ENCODE results near the gene PICK1. TPM values are rescaled to one million over a fixed set of nuclear protein-coding genes. Genes with fewer than 3 reads are reported as not detected.

The PICK1 gene
- total RNA-seq, 1 experiment from 2014 or later: 26.6 TPM

- Histone ChIP-seq H3K27me3 (replicated peaks; ENCODE audit: insufficient read depth, low read depth, low read length, poor library complexity) (no peaks in the 10 kb centered on the region), H3K9me3 (ENCODE audit: low read depth, low read length, poor library complexity, severe bottlenecking) (no peaks in the 10 kb centered on the region), H3K4me1 (ENCODE audit: insufficient read depth, low read length, poor library complexity, severe bottlenecking) (peaks cover 8% of the 10 kb centered on the region), H3K27ac (ENCODE audit: low read depth, low read length, poor library complexity, severe bottlenecking) (no peak overlapping the region), H3K36me3 (ENCODE audit: insufficient read depth, low read length, poor library complexity, severe bottlenecking) (no peaks in the 10 kb centered on the region), H3K4me3 (ENCODE audit: low read depth, low read length, poor library complexity, severe bottlenecking) (no peak overlapping the region)
- DNase-seq (ENCODE audit: low spot score): no peak
- TF ChIP-seq EZH2 (IDR thresholded peaks at IDR 0.05; ENCODE audit: borderline replicate concordance, low read depth, low read length, poor library complexity, severe bottlenecking) (no peak), CTCF (conservative IDR thresholded peaks at IDR 0.05; ENCODE audit: low read depth, low read length) (no peak)
- intact Hi-C loops (cut with micrococcal nuclease; ENCODE audit: unreplicated experiment): no loop called here
- BruUV-seq (replicated peaks): no TSS peak
- ChIA-PET CTCF (no interaction called here), POLR2A (ENCODE audit: low non-redundant PET) (no interaction called here)
Observed at GRCh38 chr22:38087855-38088254, 30.7 kb downstream of the PICK1 start.

DNA sequence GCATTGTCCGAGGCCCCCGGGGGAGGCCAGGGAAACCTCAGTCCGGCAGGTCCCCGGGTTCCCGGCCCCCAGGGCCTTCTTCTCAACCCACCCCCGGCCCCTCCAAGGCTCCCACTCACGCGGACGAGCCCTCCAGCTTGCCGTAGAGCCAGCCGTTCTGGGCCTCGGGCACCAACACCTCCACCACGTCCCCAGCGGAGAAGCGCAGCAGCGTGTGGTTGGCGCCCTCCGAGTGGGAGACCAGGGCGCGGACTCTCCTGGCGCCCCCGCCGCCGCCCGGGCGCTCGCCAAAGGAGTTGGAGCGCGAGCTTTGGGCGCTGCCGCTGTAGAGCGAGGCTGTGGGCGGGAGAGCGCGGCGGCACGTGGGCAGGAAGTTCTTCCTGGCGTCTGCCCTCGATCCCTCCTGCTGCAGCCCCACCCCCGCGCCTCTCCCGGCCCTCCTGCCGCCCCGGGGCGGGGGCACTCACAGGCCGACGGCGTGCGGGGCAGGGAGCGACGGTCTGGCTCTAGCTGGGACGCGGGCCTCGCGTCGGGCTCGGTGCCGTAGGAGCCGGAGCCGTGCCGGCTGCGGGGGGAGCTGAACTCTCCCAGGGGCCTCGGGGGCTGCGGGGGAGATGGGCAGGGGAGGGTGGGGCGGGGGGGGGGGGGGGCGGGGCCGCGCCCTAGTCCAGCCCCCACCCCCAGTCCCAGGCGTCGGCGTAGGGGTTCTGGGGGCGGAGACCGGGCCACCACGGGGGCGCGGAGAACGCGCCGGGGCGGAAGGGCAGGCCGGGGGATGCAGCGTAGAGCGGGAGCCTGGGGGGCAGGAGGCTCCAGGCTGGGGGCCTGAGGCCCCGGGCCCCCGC, 31.6 kb downstream of the PICK1 start:
- peak overlapping the region; percentile 29 for H3K4me3 ChIP-seq (ENCODE audit: low read depth, low read length, poor library complexity, severe bottlenecking)
- peak; percentile 48 for DNase-seq (ENCODE audit: low spot score)
- H3K36me3 ChIP-seq (ENCODE audit: insufficient read depth, low read length, poor library complexity, severe bottlenecking): no peaks in the 10 kb centered on the region
- intact Hi-C loops (cut with micrococcal nuclease; ENCODE audit: unreplicated experiment): no loop called here
- peaks cover 8% of the 10 kb centered on the region for H3K4me1 ChIP-seq (ENCODE audit: insufficient read depth, low read length, poor library complexity, severe bottlenecking)
- no peaks in the 10 kb centered on the region for H3K27me3 ChIP-seq (replicated peaks; ENCODE audit: insufficient read depth, low read depth, low read length, poor library complexity)
- no TSS peak for BruUV-seq (replicated peaks)
- CTCF ChIA-PET: no interaction called here
- TF ChIP-seq CTCF (conservative IDR thresholded peaks at IDR 0.05; ENCODE audit: low read depth, low read length) (no peak), EZH2 (IDR thresholded peaks at IDR 0.05; ENCODE audit: borderline replicate concordance, low read depth, low read length, poor library complexity, severe bottlenecking) (no peak)
- POLR2A ChIA-PET (ENCODE audit: low non-redundant PET): no interaction called here
- H3K9me3 ChIP-seq (ENCODE audit: low read depth, low read length, poor library complexity, severe bottlenecking): no peaks in the 10 kb centered on the region
- no peak overlapping the region for H3K27ac ChIP-seq (ENCODE audit: low read depth, low read length, poor library complexity, severe bottlenecking)

DNA sequence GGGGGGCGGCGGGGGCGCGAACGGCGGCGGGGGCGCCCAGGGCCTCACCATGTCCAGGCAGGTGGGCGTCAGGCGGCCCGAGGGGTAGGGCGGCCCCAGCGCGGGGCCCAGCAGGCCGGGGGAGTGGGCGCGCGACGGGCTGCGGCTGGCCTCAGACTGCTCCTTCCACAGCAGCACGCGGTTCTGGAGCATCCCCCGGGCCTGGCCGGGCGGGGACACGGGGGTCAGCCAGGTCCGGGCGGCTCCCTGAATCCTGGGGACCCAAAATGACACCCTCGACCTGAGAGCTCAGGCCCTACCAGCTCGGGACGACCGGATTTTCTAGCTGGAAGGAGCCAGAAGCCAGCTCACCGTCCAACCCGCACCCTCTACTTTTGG, 32.3 kb downstream of the PICK1 start:
- CTCF ChIA-PET: no interaction called here
- no TSS peak for BruUV-seq (replicated peaks)
- POLR2A ChIA-PET (ENCODE audit: low non-redundant PET): no interaction called here
- TF ChIP-seq CTCF (conservative IDR thresholded peaks at IDR 0.05; ENCODE audit: low read depth, low read length) (no peak), EZH2 (IDR thresholded peaks at IDR 0.05; ENCODE audit: borderline replicate concordance, low read depth, low read length, poor library complexity, severe bottlenecking) (no peak)
- peaks cover 8% of the 10 kb centered on the region for H3K4me1 ChIP-seq (ENCODE audit: insufficient read depth, low read length, poor library complexity, severe bottlenecking)
- intact Hi-C loops (cut with micrococcal nuclease; ENCODE audit: unreplicated experiment): no loop called here
- no peaks in the 10 kb centered on the region for H3K27me3 ChIP-seq (replicated peaks; ENCODE audit: insufficient read depth, low read depth, low read length, poor library complexity)
- H3K27ac ChIP-seq (ENCODE audit: low read depth, low read length, poor library complexity, severe bottlenecking): no peak overlapping the region
- no peak for DNase-seq (ENCODE audit: low spot score)
- no peak overlapping the region for H3K4me3 ChIP-seq (ENCODE audit: low read depth, low read length, poor library complexity, severe bottlenecking)
- H3K9me3 ChIP-seq (ENCODE audit: low read depth, low read length, poor library complexity, severe bottlenecking): no peaks in the 10 kb centered on the region
- no peaks in the 10 kb centered on the region for H3K36me3 ChIP-seq (ENCODE audit: insufficient read depth, low read length, poor library complexity, severe bottlenecking)

Data from A673 (cell line).